Ovary (tissue), 3 donors: ENCODE results near the gene HABP2.

Experiments used
- CTCF ChIP-seq, 3 donors: fragments of 450-650 bp in 2 of 3; fragments of 200-600 bp in 1 of 3; IDR thresholded peaks; one replicate each; pipeline versions ENCODE4 v1.5.1 to v1.8.0; 2016 to 2022; ENCODE audit warnings: antibody characterized with exemption in 3 of 3, mild to moderate bottlenecking in 1 of 3
- POLR2A ChIP-seq: fragments of 450-650 bp; IDR thresholded peaks from one replicate; pipeline ENCODE4 v1.6.1; 2017; ENCODE audit warnings: antibody characterized with exemption, mild to moderate bottlenecking, moderate library complexity
- donor health status: DM: no; HTN: no; CAD: no.

GRCh38 chr10:113618338-113618737 lies 65.5 kb downstream of the HABP2 start:
- TF ChIP-seq CTCF (IDR thresholded peaks at IDR 0.05) = no peak
- TF ChIP-seq POLR2A = no peak
